B cell (primary cell): ENCODE data around the gene CPED1. TPM values are rescaled to one million over a fixed set of nuclear protein-coding genes. Genes with fewer than 3 reads are reported as not detected.

Experiments
- ATAC-seq: fragments of 200-7000 bp; cut with Tn5 transposase; one replicate; pipeline ENCODE4 v1.10.0; 2021; ENCODE audit warnings: low read depth, mild to moderate bottlenecking, moderate number of reproducible peaks, moderate library complexity
- CTCF ChIA-PET: fragments of 350-600 bp; sonication (Branson Sonifier 250); formaldehyde crosslinking; loops from one replicate; lab custom pipeline; 2021; ENCODE audit warnings: antibody characterized with exemption, inconsistent platforms; lab: Charles Lee
- POLR2A ChIA-PET: fragments of 350-600 bp; sonication (Branson Sonifier 250); formaldehyde crosslinking; loops from one replicate; lab custom pipeline; 2021; ENCODE audit warnings: antibody characterized with exemption; lab: Charles Lee
- DNase-seq: peaks from one replicate; pipeline ENCODE4 v3.0.0; 2013
- H2AFZ ChIP-seq: 2 replicates; pipeline ENCODE4 v1.6.1; 2012; ENCODE audit warnings: mild to moderate bottlenecking, low read depth, low read length; ENCODE audit not compliant: insufficient read depth, poor library complexity, severe bottlenecking
- H3K27ac ChIP-seq, 2 donors: 1 replicate in 1 of 2; 2 replicates in 1 of 2; pipeline ENCODE4 v1.5.1; 2012 to 2013; ENCODE audit warnings: low read length in 2 of 2, mild to moderate bottlenecking in 2 of 2, moderate library complexity in 1 of 2
- H3K27me3 ChIP-seq, 4 experiments: fragments of 200-600 bp in 1 of 4; sonication (generic) in 1 of 4; replicated peaks in 1 of 4; 1 replicate in 2 of 4; 2 replicates in 2 of 4; pipeline versions ENCODE4 v1.6.1 to v1.7.0; 2013 to 2016; ENCODE audit warnings: low read length in 3 of 4, mild to moderate bottlenecking in 2 of 4, mixed read lengths in 1 of 4, moderate library complexity in 1 of 4; ENCODE audit not compliant: insufficient read depth in 4 of 4, control insufficient read depth in 3 of 4; ENCODE audit errors: control extremely low read depth in 1 of 4
- H3K36me3 ChIP-seq, 2 experiments: replicated peaks in 1 of 2; 1 replicate in 1 of 2; 2 replicates in 1 of 2; pipeline versions ENCODE4 v1.6.1 to v1.7.1; 2013; ENCODE audit warnings: low read length in 1 of 2; ENCODE audit not compliant: insufficient read depth in 2 of 2, control insufficient read depth in 1 of 2; ENCODE audit errors: control extremely low read depth in 1 of 2, extremely low read depth in 1 of 2
- H3K4me1 ChIP-seq, 2 donors: fragments of 200-600 bp in 1 of 2; sonication (generic) in 1 of 2; 1 replicate in 1 of 2; 2 replicates in 1 of 2; pipeline versions ENCODE4 v1.5.1 to v1.6.1; 2013 to 2017; ENCODE audit warnings: low read length in 2 of 2; ENCODE audit not compliant: control insufficient read depth in 2 of 2, insufficient read depth in 2 of 2
- H3K4me2 ChIP-seq: replicated peaks from 2 replicates; pipeline ENCODE3; 2012; ENCODE audit warnings: mild to moderate bottlenecking, low read depth, low read length; ENCODE audit not compliant: poor library complexity, severe bottlenecking
- H3K4me3 ChIP-seq, 5 experiments: fragments of 200-600 bp in 1 of 5; sonication (generic) in 1 of 5; 1 replicate in 3 of 5; 2 replicates in 2 of 5; pipeline versions ENCODE4 v1.5.1 to v1.7.0; 2011 to 2016; ENCODE audit warnings: low read length in 4 of 5, mild to moderate bottlenecking in 4 of 5, low read depth in 2 of 5, control low read depth in 1 of 5, moderate library complexity in 1 of 5; ENCODE audit not compliant: insufficient read depth in 1 of 5; ENCODE audit errors: control extremely low read depth in 1 of 5, extremely low read depth in 1 of 5
- H3K79me2 ChIP-seq: fragments of 200-600 bp; sonication (generic); one replicate; pipeline ENCODE4 v1.6.0; 2016; ENCODE audit warnings: low read length; ENCODE audit not compliant: control insufficient read depth, insufficient read depth
- H3K9ac ChIP-seq: fragments of 200-600 bp; sonication (generic); 2 replicates; pipeline ENCODE4 v1.6.1; 2017; ENCODE audit warnings: mild to moderate bottlenecking, low read length, moderate library complexity
- H3K9me3 ChIP-seq, 3 donors: one replicate each; pipeline versions ENCODE4 v1.6.1 to v1.7.1; 2013; ENCODE audit warnings: low read length in 2 of 3; ENCODE audit not compliant: control insufficient read depth in 2 of 3, insufficient read depth in 1 of 3; ENCODE audit errors: control extremely low read depth in 1 of 3
- H4K20me1 ChIP-seq: 2 replicates; pipeline ENCODE4 v1.6.0; 2012; ENCODE audit warnings: mild to moderate bottlenecking, low read length; ENCODE audit not compliant: insufficient read depth, control insufficient read depth, poor library complexity, severe bottlenecking
- H3K27ac Mint-ChIP-seq: one replicate; pipeline ENCODE4 v1.8.0; 2021; ENCODE audit warnings: mixed read lengths
- H3K27me3 Mint-ChIP-seq: one replicate; pipeline ENCODE4 v1.8.0; 2021; ENCODE audit warnings: mixed read lengths
- H3K4me1 Mint-ChIP-seq: one replicate; pipeline ENCODE4 v1.8.0; 2021; ENCODE audit warnings: mixed read lengths
- H3K4me3 Mint-ChIP-seq: one replicate; pipeline ENCODE4 v1.8.0; 2021; ENCODE audit warnings: mixed read lengths
- H3K9me3 Mint-ChIP-seq: one replicate; pipeline ENCODE4 v1.8.0; 2022; ENCODE audit warnings: mixed read lengths; ENCODE audit not compliant: insufficient read depth
- CTCF ChIP-seq: fragments of 200-600 bp; IDR thresholded peaks from one replicate; pipeline ENCODE4 v1.8.0; 2022; ENCODE audit warnings: antibody characterized with exemption, mild to moderate bottlenecking
- EZH2 ChIP-seq: IDR thresholded peaks from 2 replicates; pipeline ENCODE4 v1.6.1; 2012; ENCODE audit warnings: borderline replicate concordance, low read depth, mild to moderate bottlenecking, moderate library complexity, low read length; ENCODE audit not compliant: insufficient read depth, poor library complexity, severe bottlenecking
- WGBS: methylation state at CpG from one replicate; pipeline ENCODE4 v1.1.5; 2013; ENCODE audit warnings: missing lambda C conversion rate; ENCODE audit not compliant: insufficient coverage; 5-methylcytosine and 5-hydroxymethylcytosine counted together
- intact Hi-C: fragments of 100-400 bp; cut with micrococcal nuclease; formaldehyde crosslinking; loops from one replicate; pipeline ENCODE4 v1.10.0; 2022
- polyA plus RNA-seq: library from polyadenylated mRNA; depleted of rRNA; stranded (reverse); fragments of >200 nt; gene quantifications from 2 replicates; pipeline ENCODE4 v1.2.3, GENCODE V29; 2012
- total RNA-seq, 2 donors: library from RNA; stranded (reverse); fragments of 120-200 nt in 1 of 2; gene quantifications; 1 replicate in 1 of 2; 2 replicates in 1 of 2; pipeline versions ENCODE4 v1.2.3 to v1.2.4, GENCODE V29; 2013 to 2022

CPED1 gene
- total and polyA plus RNA-seq, 2 donors (not counting 1 experiment from before 2014, with no cell fraction given): 0.44 to 3.8 TPM

GRCh38 chr7:120997882-120998474, 9.5 kb downstream of the CPED1 start:
- WGBS: 80% methylated on average over 3 of the region's 7 CpGs
- Histone ChIP-seq H3K27me3 (peaks cover 0 to 1% (median 0%) of the 10 kb centered on the region in 4 experiments), H3K4me1 (peaks cover 14 to 19% of the 10 kb centered on the region in 2 donors), H3K4me3 (no peak overlapping the region), H3K4me2 (no peak overlapping the region), H3K9ac (no peak overlapping the region), H3K27ac (no peak overlapping the region), H4K20me1 (no peaks in the 10 kb centered on the region), H3K9me3 (no peaks in the 10 kb centered on the region), H3K79me2 (no peaks in the 10 kb centered on the region), H3K36me3 (no peaks in the 10 kb centered on the region), H2AFZ (no peak overlapping the region)
- Mint-ChIP-seq H3K27ac (no peak overlapping the region), H3K4me1 (peaks cover 14% of the 10 kb centered on the region), H3K9me3 (no peaks in the 10 kb centered on the region), H3K27me3 (peaks cover 30% of the 10 kb centered on the region), H3K4me3 (no peak overlapping the region)
- TF ChIP-seq EZH2 (no peak), CTCF (no peak)
- CTCF ChIA-PET: interaction anchor here (0.7 to 2.8 kb wide), 2 partner anchors 9 to 149 kb away, joined by 3 to 19 read pairs; partner anchors contain the start of gene CPED1
- POLR2A ChIA-PET: no interaction called here
- no peak for DNase-seq
- no peak for ATAC-seq
- intact Hi-C loops: no loop called here

- Mint-ChIP-seq H3K27ac (no peak overlapping the region), H3K27me3 (peaks cover 30% of the 10 kb centered on the region), H3K9me3 (no peaks in the 10 kb centered on the region), H3K4me3 (no peak overlapping the region), H3K4me1 (peaks cover 14% of the 10 kb centered on the region)
- no peak overlapping the region for H3K4me3 ChIP-seq
- no peak overlapping the region for H2AFZ ChIP-seq
- TF ChIP-seq CTCF (no peak), EZH2 (no peak)
- POLR2A ChIA-PET: no interaction called here
- ATAC-seq (no peak), DNase-seq (no peak)
- peaks cover 14 to 19% of the 10 kb centered on the region in 2 donors for H3K4me1 ChIP-seq
- no peak overlapping the region for H3K9ac ChIP-seq
- no peaks in the 10 kb centered on the region for H3K79me2 ChIP-seq
- H3K27ac ChIP-seq: no peak overlapping the region
- no peaks in the 10 kb centered on the region for H3K9me3 ChIP-seq
- WGBS: 60% methylated on average over 1 of the region's 1 CpG
- no peaks in the 10 kb centered on the region for H4K20me1 ChIP-seq
- H3K27me3 ChIP-seq: peaks cover 0 to 5% (median 0%) of the 10 kb centered on the region in 4 experiments
- H3K36me3 ChIP-seq: no peaks in the 10 kb centered on the region
- intact Hi-C loops: no loop called here
- CTCF ChIA-PET: interaction anchor here (0.7 to 2.8 kb wide), 2 partner anchors 10 to 150 kb away, joined by 3 to 19 read pairs; partner anchors contain the start of gene CPED1
- H3K4me2 ChIP-seq: no peak overlapping the region
Measured at GRCh38 chr7:120998520-120998919, 10.0 kb downstream of the CPED1 start.
